ENCODE measurements around the gene YES1.

YES1 gene

GRCh38 chr18:774811-775210 lies 37.2 kb downstream of the YES1 start:
- ChIA-PET CTCF (no interaction called here), POLR2A (no interaction called here)
- H3K4me1 ChIP-seq (ENCODE audit: control insufficient read depth, insufficient read depth, low read length), result peaks cover 13% of the 10 kb centered on the region
- TF ChIP-seq ZNF792 (tag by site-specific recombination; IDR thresholded peaks at IDR 0.05) (no peak), ZNF132 (tag by site-specific recombination; IDR thresholded peaks at IDR 0.05; ENCODE audit: borderline replicate concordance) (no peak), ZNF274 (IDR thresholded peaks at IDR 0.05; ENCODE audit: low read length) (no peak), ZNF274 (tag by site-specific recombination; IDR thresholded peaks at IDR 0.05; ENCODE audit: borderline replicate concordance) (no peak), HIC1 (tag by site-specific recombination; IDR thresholded peaks at IDR 0.05) (no peak), ZNF404 (tag by site-specific recombination; IDR thresholded peaks at IDR 0.05) (no peak), ZNF155 (tag by site-specific recombination; IDR thresholded peaks at IDR 0.05) (no peak), ZNF747 (tag by site-specific recombination; IDR thresholded peaks at IDR 0.05) (no peak), ZNF433 (tag by site-specific recombination; IDR thresholded peaks at IDR 0.05; ENCODE audit: low read depth) (no peak), ZNF416 (tag by site-specific recombination; IDR thresholded peaks at IDR 0.05) (no peak), MYNN (tag by site-specific recombination; IDR thresholded peaks at IDR 0.05; ENCODE audit: borderline replicate concordance) (no peak), KLF8 (tag by site-specific recombination; IDR thresholded peaks at IDR 0.05) (no peak), ZNF341 (tag by site-specific recombination; IDR thresholded peaks at IDR 0.05; ENCODE audit: low read depth) (no peak), ZNF585B (tag by site-specific recombination; IDR thresholded peaks at IDR 0.05) (no peak)
- TF ChIP-seq, protein P1, sequence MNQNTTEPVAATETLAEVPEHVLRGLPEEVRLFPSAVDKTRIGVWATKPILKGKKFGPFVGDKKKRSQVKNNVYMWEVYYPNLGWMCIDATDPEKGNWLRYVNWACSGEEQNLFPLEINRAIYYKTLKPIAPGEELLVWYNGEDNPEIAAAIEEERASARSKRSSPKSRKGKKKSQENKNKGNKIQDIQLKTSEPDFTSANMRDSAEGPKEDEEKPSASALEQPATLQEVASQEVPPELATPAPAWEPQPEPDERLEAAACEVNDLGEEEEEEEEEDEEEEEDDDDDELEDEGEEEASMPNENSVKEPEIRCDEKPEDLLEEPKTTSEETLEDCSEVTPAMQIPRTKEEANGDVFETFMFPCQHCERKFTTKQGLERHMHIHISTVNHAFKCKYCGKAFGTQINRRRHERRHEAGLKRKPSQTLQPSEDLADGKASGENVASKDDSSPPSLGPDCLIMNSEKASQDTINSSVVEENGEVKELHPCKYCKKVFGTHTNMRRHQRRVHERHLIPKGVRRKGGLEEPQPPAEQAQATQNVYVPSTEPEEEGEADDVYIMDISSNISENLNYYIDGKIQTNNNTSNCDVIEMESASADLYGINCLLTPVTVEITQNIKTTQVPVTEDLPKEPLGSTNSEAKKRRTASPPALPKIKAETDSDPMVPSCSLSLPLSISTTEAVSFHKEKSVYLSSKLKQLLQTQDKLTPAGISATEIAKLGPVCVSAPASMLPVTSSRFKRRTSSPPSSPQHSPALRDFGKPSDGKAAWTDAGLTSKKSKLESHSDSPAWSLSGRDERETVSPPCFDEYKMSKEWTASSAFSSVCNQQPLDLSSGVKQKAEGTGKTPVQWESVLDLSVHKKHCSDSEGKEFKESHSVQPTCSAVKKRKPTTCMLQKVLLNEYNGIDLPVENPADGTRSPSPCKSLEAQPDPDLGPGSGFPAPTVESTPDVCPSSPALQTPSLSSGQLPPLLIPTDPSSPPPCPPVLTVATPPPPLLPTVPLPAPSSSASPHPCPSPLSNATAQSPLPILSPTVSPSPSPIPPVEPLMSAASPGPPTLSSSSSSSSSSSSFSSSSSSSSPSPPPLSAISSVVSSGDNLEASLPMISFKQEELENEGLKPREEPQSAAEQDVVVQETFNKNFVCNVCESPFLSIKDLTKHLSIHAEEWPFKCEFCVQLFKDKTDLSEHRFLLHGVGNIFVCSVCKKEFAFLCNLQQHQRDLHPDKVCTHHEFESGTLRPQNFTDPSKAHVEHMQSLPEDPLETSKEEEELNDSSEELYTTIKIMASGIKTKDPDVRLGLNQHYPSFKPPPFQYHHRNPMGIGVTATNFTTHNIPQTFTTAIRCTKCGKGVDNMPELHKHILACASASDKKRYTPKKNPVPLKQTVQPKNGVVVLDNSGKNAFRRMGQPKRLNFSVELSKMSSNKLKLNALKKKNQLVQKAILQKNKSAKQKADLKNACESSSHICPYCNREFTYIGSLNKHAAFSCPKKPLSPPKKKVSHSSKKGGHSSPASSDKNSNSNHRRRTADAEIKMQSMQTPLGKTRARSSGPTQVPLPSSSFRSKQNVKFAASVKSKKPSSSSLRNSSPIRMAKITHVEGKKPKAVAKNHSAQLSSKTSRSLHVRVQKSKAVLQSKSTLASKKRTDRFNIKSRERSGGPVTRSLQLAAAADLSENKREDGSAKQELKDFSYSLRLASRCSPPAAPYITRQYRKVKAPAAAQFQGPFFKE (tag by site-specific recombination; IDR thresholded peaks at IDR 0.05; ENCODE audit: borderline replicate concordance), result no peak
- H3K9me3 ChIP-seq (ENCODE audit: control insufficient read depth, insufficient read depth, low read depth, low read length), result no peaks in the 10 kb centered on the region
- H3K27ac ChIP-seq (ENCODE audit: extremely low read depth, low read depth, low read length), result no peak overlapping the region
- no peaks in the 10 kb centered on the region for H3K36me3 ChIP-seq (ENCODE audit: control insufficient read depth in 2 of 2, insufficient read depth in 1 of 2, low read length in 2 of 2)
- H3K4me3 ChIP-seq (ENCODE audit: low read depth, low read length), result no peak overlapping the region

DNA sequence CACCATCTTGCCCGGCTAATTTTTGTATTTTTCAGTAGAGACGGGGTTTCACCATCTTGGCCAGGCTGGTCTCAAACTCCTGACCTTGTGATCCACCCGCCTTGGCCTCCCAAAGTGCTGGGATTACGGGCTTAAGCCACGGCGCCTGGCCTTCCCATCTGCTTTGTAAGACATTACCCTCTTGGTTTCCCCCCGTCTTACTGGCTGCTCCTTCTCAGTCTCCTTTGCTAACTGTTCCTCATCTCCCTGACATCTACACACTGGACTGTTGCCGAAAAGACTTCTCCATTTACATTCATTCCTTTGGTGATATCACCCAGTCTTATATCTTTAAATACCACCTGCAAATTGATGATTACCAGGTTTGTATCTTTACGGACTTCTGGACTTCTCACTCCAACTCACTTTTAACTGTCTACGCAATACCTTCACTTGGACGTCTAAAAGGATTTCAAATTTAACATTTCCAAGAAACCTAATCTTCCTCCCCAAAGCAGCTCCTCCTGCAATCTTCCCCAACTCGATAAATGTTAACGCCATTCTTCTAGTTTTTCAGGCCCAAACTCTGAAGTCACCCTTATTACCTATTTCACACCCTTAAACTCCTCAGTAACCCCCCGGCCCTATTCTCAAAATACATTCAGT lies 37.9 kb downstream of the YES1 start:
- H3K4me3 ChIP-seq (ENCODE audit: low read depth, low read length), result no peak overlapping the region
- ChIA-PET CTCF (interaction anchor here (0.7 kb wide), 1 partner anchor 276 kb away, joined by 3 read pairs; no protein-coding TSS in a partner anchor), POLR2A (no interaction called here)
- H3K27ac ChIP-seq (ENCODE audit: extremely low read depth, low read depth, low read length), result no peak overlapping the region
- H3K36me3 ChIP-seq (ENCODE audit: control insufficient read depth in 2 of 2, insufficient read depth in 1 of 2, low read length in 2 of 2), result no peaks in the 10 kb centered on the region
- H3K4me1 ChIP-seq (ENCODE audit: control insufficient read depth, insufficient read depth, low read length), result peaks cover 12% of the 10 kb centered on the region
- H3K9me3 ChIP-seq (ENCODE audit: control insufficient read depth, insufficient read depth, low read depth, low read length), result no peaks in the 10 kb centered on the region
- TF ChIP-seq ZNF704 (tag by site-specific recombination; IDR thresholded peaks at IDR 0.05), result no peak
- TF ChIP-seq GFI1B (tag by site-specific recombination; IDR thresholded peaks at IDR 0.05), result no peak
- no peak for TF ChIP-seq KLF17 (tag by site-specific recombination; IDR thresholded peaks at IDR 0.05)
- TF ChIP-seq ELK4 (IDR thresholded peaks at IDR 0.05; ENCODE audit: borderline replicate concordance, low read depth, low read length), result no peak
- no peak for TF ChIP-seq KLF8 (tag by site-specific recombination; IDR thresholded peaks at IDR 0.05)
- no peak for TF ChIP-seq ZNF274 (IDR thresholded peaks at IDR 0.05; ENCODE audit: low read length)
- TF ChIP-seq ZNF274 (tag by site-specific recombination; IDR thresholded peaks at IDR 0.05; ENCODE audit: borderline replicate concordance), result no peak
- no peak for TF ChIP-seq ZNF214 (tag by site-specific recombination; IDR thresholded peaks at IDR 0.05; ENCODE audit: borderline replicate concordance)
- no peak for TF ChIP-seq ZNF530 (tag by site-specific recombination; IDR thresholded peaks at IDR 0.05; ENCODE audit: low read depth)
- no peak for TF ChIP-seq ZNF146 (tag by site-specific recombination; IDR thresholded peaks at IDR 0.05)
- no peak for TF ChIP-seq ZFP3 (tag by site-specific recombination; IDR thresholded peaks at IDR 0.05; ENCODE audit: low read depth)
- TF ChIP-seq IKZF3 (tag by site-specific recombination; IDR thresholded peaks at IDR 0.05), result no peak
